LNCAP (cell line): ENCODE results near the gene CCT2.

ENCODE experiments used
- CTCF ChIP-seq: fragments of 450-650 bp; IDR thresholded peaks from 2 replicates; pipeline ENCODE4 v1.5.1; 2017; ENCODE audit warnings: mild to moderate bottlenecking

Gene CCT2

GRCh38 chr12:69553628-69554248 lies 31.5 kb upstream of the CCT2 start:
- TF ChIP-seq CTCF: no peak

GRCh38 chr12:69555461-69555860 lies 29.8 kb upstream of the CCT2 start:
- TF ChIP-seq CTCF: no peak

- no peak for TF ChIP-seq CTCF
Measured at GRCh38 chr12:69556383-69556782, 28.9 kb upstream of the CCT2 start.

GRCh38 chr12:69563166-69563762 lies 22.0 kb upstream of the CCT2 start:
- TF ChIP-seq CTCF: no peak

- peak; percentile 23; the same call in 1 of the 2 replicates for TF ChIP-seq CTCF
Measured at GRCh38 chr12:69566603-69567002, 18.7 kb upstream of the CCT2 start.

- no peak for TF ChIP-seq CTCF
Measured at GRCh38 chr12:69569236-69569635, 16.0 kb upstream of the CCT2 start.

GRCh38 chr12:69570000-69570516 lies 15.2 kb upstream of the CCT2 start:
- TF ChIP-seq CTCF: no peak
